GM19099 (cell line): ENCODE measurements around the gene ZDHHC11B.

Experiments
- POLR2A ChIP-seq: IDR thresholded peaks from 3 replicates; pipeline ENCODE4 v1.6.1; 2011; ENCODE audit warnings: low read depth; ENCODE audit not compliant: insufficient read length; ENCODE audit errors: extremely low read depth

The ZDHHC11B gene

GRCh38 chr5:665956-666711 lies 118.4 kb downstream of the ZDHHC11B start:
- TF ChIP-seq POLR2A, result no peak

- no peak for TF ChIP-seq POLR2A
Measured at GRCh38 chr5:665541-665955, 119.0 kb downstream of the ZDHHC11B start.

DNA sequence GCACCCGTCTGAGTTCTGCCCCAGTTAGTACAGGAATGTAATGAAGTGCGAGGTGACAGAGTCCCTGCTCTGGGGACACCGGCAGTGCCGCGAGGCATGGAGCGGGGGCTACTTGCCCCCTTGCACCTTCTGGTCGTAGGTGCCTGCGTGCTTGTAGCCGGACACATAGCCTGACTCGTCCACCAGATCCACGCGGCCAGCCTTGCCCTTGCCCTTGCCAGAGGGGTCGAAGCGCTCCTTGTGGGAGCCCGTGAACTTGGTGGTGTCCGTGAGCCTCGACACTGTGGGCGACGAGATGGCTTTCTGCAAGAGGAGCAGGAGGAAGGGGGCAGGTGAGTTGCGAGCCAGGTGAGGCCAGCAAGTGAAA lies 119.6 kb downstream of the ZDHHC11B start:
- TF ChIP-seq POLR2A, result no peak

- TF ChIP-seq POLR2A, result no peak
Measured at GRCh38 chr5:664343-664993, 120.1 kb downstream of the ZDHHC11B start.

- no peak for TF ChIP-seq POLR2A
Measured at GRCh38 chr5:663436-664342, 120.8 kb downstream of the ZDHHC11B start.

GRCh38 chr5:662751-663435 lies 121.6 kb downstream of the ZDHHC11B start:
- TF ChIP-seq POLR2A, result no peak

DNA sequence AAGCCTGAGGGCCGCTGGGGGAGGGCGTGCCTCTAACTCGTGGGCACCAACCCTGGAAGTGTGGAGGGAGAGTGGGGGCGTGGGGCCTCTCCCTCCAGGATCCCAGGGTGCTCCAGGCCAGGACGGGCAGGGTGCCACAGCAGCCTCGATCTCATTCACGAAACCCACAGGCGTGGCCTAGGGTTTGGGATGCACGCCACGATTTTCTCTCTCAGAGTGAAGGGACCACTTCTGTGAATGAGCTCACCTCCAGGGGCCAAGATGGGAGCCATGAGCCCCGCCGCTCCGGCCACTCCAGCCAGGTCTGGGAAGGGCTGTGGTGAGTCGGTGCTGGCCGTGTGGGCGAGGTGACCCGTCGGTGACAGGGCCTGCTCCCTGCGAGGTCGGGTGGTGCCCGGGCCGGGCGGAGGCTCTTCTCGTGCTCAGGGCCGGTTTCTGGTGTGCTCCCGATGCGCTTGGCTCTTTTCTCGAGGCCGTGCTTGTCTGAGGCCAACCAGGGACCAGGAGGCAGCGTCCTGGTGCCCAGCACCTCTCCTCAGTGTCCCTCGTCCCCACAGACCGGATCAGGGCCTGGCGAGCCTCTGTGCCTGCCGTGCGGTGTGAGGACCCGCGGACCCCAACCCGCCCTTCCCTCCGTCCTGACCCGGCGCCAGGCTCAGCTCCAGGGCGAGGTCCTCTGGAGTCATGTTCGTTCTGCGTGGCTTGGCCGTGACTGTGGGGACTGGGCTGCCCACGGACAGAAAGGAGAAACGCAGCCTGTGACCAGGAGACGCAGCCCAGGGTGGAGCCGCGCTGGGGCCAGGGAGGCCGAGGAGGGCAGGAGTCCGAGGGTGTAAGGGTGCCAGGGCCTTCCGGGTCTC lies 122.4 kb downstream of the ZDHHC11B start:
- TF ChIP-seq POLR2A, result no peak

GRCh38 chr5:660491-661030 lies 124.0 kb downstream of the ZDHHC11B start:
- no peak for TF ChIP-seq POLR2A
